PC-9 (cell line): ENCODE measurements around the gene ECSCR. TPM values are rescaled to one million over a fixed set of nuclear protein-coding genes. Genes with fewer than 3 reads are reported as not detected.
"Not testable (repeated sequence)": the region's sequence is repeated elsewhere in the genome, so short reads cannot be mapped to it uniquely, and the experiment has no call there.

ENCODE experiments used
- BruUV-seq: library from RNA; stranded (reverse); fragments of 400-500 nt; replicated peaks from 2 replicates; lab custom pipeline; 2021; lab: Mats Ljungman, UMichigan
- CTCF ChIA-PET: fragments of 300-600 bp; sonication (Branson Sonifier 250); formaldehyde crosslinking; loops from one replicate; lab custom pipeline; 2022; ENCODE audit warnings: antibody characterized with exemption; lab: Charles Lee
- POLR2A ChIA-PET: fragments of 300-600 bp; sonication (Branson Sonifier 250); formaldehyde crosslinking; loops from one replicate; lab custom pipeline; 2022; ENCODE audit warnings: antibody characterized with exemption; ENCODE audit not compliant: unreplicated experiment; lab: Charles Lee
- DNase-seq, 2 experiments: peaks; one replicate each; pipeline versions ENCODE4 v3.0.0 to v3.0.0-alpha.2; 2015 to 2022; ENCODE audit warnings: mixed read lengths in 1 of 2
- H2AFZ ChIP-seq: fragments of 200-600 bp; sonication (generic); 2 replicates; pipeline ENCODE4 v1.8.1; 2017; ENCODE audit warnings: antibody characterized with exemption
- H3F3A ChIP-seq: fragments of 200-600 bp; sonication (generic); 2 replicates; pipeline ENCODE4 v1.8.1; 2017; ENCODE audit warnings: antibody characterized with exemption, mild to moderate bottlenecking, low read depth; ENCODE audit not compliant: insufficient read depth
- H3K27ac ChIP-seq: fragments of 200-600 bp; sonication (generic); 2 replicates; pipeline ENCODE4 v1.6.1; 2016; ENCODE audit warnings: mixed run types
- H3K27me3 ChIP-seq: fragments of 200-600 bp; sonication (generic); 2 replicates; pipeline ENCODE4 v1.6.1; 2016; ENCODE audit warnings: low read depth, mixed run types; ENCODE audit not compliant: insufficient read depth
- H3K36me3 ChIP-seq: fragments of 200-600 bp; sonication (generic); 2 replicates; pipeline ENCODE4 v1.6.1; 2016; ENCODE audit warnings: low read depth, mixed run types
- H3K4me1 ChIP-seq: fragments of 200-600 bp; sonication (generic); replicated peaks from 2 replicates; pipeline ENCODE4 v1.6.1; 2016; ENCODE audit warnings: mixed run types; ENCODE audit not compliant: insufficient read depth
- H3K4me2 ChIP-seq: fragments of 200-600 bp; sonication (generic); 2 replicates; pipeline ENCODE4 v1.6.1; 2017; ENCODE audit warnings: mixed run types
- H3K4me3 ChIP-seq: fragments of 200-600 bp; sonication (generic); 2 replicates; pipeline ENCODE4 v1.6.1; 2016; ENCODE audit warnings: mixed run types
- H3K79me2 ChIP-seq: fragments of 200-600 bp; sonication (generic); 2 replicates; pipeline ENCODE4 v1.6.1; 2017; ENCODE audit warnings: low read depth, mixed run types
- H3K9me2 ChIP-seq: fragments of 200-600 bp; sonication (generic); 2 replicates; pipeline ENCODE4 v1.8.1; 2017; ENCODE audit warnings: mild to moderate bottlenecking; ENCODE audit not compliant: insufficient read depth
- H3K9me3 ChIP-seq: fragments of 200-600 bp; sonication (generic); 2 replicates; pipeline ENCODE4 v1.8.1; 2016; ENCODE audit warnings: low read depth; ENCODE audit not compliant: insufficient read depth
- H4K20me1 ChIP-seq: fragments of 200-600 bp; sonication (generic); 2 replicates; pipeline ENCODE4 v1.8.1; 2017; ENCODE audit not compliant: insufficient read depth
- EZH2 ChIP-seq: fragments of 200-600 bp; sonication (generic); IDR thresholded peaks from 2 replicates; pipeline ENCODE4 v1.8.0; 2017; ENCODE audit warnings: antibody characterized with exemption, low read depth
- intact Hi-C: fragments of 100-400 bp; cut with micrococcal nuclease; formaldehyde crosslinking; loops from one replicate; pipeline ENCODE4 v1.10.0; 2022; ENCODE audit not compliant: unreplicated experiment
- total RNA-seq: library from RNA; stranded (reverse); gene quantifications from 2 replicates; pipeline ENCODE4 v1.2.3, GENCODE V29; 2021
- TF ChIP-seq, protein P1 (sequence below): fragments of 200-600 bp; sonication (generic); conservative IDR thresholded peaks from 2 replicates; pipeline ENCODE4 v1.6.1; 2017; ENCODE audit warnings: mixed run types, antibody characterized with exemption, mild to moderate bottlenecking, moderate library complexity

Gene ECSCR
- total RNA-seq, 1 experiment from 2014 or later: not detected

DNA sequence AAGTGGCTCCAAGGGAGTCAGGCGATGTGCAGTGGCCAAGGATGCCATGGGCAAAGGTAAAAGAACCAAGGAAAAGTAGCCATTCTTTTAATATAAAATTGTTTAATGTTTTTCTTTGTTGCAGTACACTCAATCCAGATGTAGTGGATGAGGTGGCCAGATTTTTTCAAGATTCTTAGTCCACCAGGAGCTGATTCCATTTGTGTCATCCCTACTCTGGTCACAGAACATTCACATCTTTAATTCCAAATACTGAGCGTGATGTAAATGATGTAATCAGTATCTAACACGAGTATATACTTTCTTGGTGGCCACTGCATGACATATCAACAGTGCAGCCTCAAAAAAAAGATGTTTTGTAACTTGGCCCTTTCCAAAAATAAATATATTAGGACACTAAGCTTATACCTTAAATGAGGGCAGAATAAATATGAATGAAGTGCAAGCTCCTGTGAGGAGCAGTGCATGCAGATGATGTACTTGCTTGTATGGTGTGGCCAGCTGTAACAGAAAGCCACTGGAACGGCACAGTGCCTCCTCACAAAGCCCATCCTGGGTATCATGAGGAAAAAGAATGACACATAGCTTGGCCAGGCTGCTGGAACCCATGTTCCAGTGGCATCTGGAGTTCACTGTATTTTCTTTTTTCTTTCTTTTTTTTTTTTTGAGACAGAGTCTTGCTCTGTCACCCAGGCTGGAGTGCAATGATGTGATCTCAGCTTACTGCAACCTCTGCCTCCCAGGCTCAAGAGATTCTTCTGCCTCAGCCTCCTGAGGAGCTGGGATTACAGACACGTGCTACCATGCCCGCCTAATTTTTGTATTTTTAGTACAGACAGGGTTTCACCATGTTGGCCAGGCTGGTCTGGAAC, 52.2 kb downstream of the ECSCR start:
- intact Hi-C loops: no loop called here
- no peak overlapping the region for H3K4me2 ChIP-seq
- no TSS peak for BruUV-seq
- DNase-seq: no peak
- no peaks in the 10 kb centered on the region for H4K20me1 ChIP-seq
- no peaks in the 10 kb centered on the region for H3K9me2 ChIP-seq
- H3K79me2 ChIP-seq: no peaks in the 10 kb centered on the region
- no peaks in the 10 kb centered on the region for H3K27me3 ChIP-seq
- ChIA-PET POLR2A (interaction anchor here (0.6 kb wide), 1 partner anchor 901 kb away, joined by 11 read pairs; no protein-coding TSS in a partner anchor), CTCF (no interaction called here)
- no peaks in the 10 kb centered on the region for H3K36me3 ChIP-seq
- TF ChIP-seq, protein P1, sequence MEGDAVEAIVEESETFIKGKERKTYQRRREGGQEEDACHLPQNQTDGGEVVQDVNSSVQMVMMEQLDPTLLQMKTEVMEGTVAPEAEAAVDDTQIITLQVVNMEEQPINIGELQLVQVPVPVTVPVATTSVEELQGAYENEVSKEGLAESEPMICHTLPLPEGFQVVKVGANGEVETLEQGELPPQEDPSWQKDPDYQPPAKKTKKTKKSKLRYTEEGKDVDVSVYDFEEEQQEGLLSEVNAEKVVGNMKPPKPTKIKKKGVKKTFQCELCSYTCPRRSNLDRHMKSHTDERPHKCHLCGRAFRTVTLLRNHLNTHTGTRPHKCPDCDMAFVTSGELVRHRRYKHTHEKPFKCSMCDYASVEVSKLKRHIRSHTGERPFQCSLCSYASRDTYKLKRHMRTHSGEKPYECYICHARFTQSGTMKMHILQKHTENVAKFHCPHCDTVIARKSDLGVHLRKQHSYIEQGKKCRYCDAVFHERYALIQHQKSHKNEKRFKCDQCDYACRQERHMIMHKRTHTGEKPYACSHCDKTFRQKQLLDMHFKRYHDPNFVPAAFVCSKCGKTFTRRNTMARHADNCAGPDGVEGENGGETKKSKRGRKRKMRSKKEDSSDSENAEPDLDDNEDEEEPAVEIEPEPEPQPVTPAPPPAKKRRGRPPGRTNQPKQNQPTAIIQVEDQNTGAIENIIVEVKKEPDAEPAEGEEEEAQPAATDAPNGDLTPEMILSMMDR: no peak
- no peak for TF ChIP-seq EZH2
- no peak overlapping the region for H3K4me3 ChIP-seq
- no peak overlapping the region for H2AFZ ChIP-seq
- no peaks in the 10 kb centered on the region for H3F3A ChIP-seq
- no peaks in the 10 kb centered on the region for H3K9me3 ChIP-seq
- no peak overlapping the region for H3K27ac ChIP-seq
- H3K4me1 ChIP-seq: no peaks in the 10 kb centered on the region

DNA sequence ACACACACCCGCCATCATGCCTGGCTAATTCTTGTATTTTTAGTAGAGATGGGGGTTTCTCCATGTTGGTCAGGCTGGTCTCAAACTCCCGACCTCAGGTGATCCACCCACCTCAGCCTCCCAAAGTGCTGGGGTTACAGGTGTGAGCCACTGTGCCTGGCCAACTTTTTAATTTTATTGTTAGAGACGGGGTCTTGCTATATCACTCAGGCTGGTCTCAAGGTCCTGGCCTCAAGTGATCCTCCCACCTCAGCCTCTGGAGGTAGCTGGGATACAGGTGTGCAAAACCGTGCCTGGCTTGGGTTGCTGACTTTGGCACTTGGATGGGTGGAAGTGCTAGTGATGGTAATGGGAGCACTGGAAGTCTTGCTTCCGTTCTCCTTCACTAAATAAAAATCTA, 53.4 kb downstream of the ECSCR start:
- H3K9me2 ChIP-seq, H3F3A ChIP-seq, DNase-seq, H3K4me2 ChIP-seq, H3K27ac ChIP-seq, intact Hi-C loops, CTCF ChIA-PET, H4K20me1 ChIP-seq, H3K4me3 ChIP-seq, H3K79me2 ChIP-seq, BruUV-seq, H3K9me3 ChIP-seq, H3K27me3 ChIP-seq, H2AFZ ChIP-seq, H3K4me1 ChIP-seq, H3K36me3 ChIP-seq: not testable (repeated sequence)
- POLR2A ChIA-PET: interaction anchor here (0.6 to 0.9 kb wide), 2 partner anchors 61 to 954 kb away, joined by 4 read pairs; no protein-coding TSS in a partner anchor

DNA sequence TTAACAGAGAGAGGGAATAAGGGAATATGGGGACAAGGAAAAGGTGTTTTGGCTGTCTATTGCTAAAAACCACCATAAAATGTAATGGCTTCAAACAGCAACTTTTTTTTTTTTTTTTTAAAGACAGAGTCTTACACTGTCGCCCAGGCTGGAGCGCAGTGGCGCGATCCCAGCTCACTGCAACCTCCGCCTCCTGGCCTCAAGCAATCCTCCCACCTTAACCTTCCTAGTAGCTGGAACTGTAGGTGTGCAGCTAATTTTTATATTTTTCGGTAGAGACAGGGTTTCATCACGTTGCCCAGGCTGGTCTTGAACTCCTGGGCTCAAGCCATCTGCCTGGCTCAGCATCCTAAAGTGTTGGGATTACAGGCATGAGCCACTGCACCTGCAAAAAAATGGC, 54.4 kb downstream of the ECSCR start:
- DNase-seq: no peak
- peaks cover 8% of the 10 kb centered on the region; the same call in 1 of the 2 replicates for H3F3A ChIP-seq
- H3K9me3 ChIP-seq: no peaks in the 10 kb centered on the region
- no peaks in the 10 kb centered on the region for H3K36me3 ChIP-seq
- H3K79me2 ChIP-seq: no peaks in the 10 kb centered on the region
- H3K27me3 ChIP-seq: no peaks in the 10 kb centered on the region
- TF ChIP-seq, protein P1: no peak
- no peak for TF ChIP-seq EZH2
- ChIA-PET CTCF (no interaction called here), POLR2A (interaction anchor here (0.6 kb wide), 1 partner anchor 846 kb away, joined by 6 read pairs; no protein-coding TSS in a partner anchor)
- H2AFZ ChIP-seq: no peak overlapping the region
- H4K20me1 ChIP-seq: no peaks in the 10 kb centered on the region
- no TSS peak for BruUV-seq
- no peak overlapping the region for H3K4me3 ChIP-seq
- intact Hi-C loops: no loop called here
- no peaks in the 10 kb centered on the region for H3K9me2 ChIP-seq
- H3K27ac ChIP-seq: no peak overlapping the region
- no peak overlapping the region for H3K4me2 ChIP-seq
- peaks cover 9% of the 10 kb centered on the region for H3K4me1 ChIP-seq
